Keratinocyte (primary cell): ENCODE measurements around the gene PRXL2A.

Experiments
- EZH2 ChIP-seq: IDR thresholded peaks from one replicate; pipeline ENCODE4 v1.6.1; 2012; ENCODE audit warnings: inconsistent platforms, mild to moderate bottlenecking, low read length, moderate library complexity
- TF ChIP-seq, protein P1 (sequence below), 3 experiments: IDR thresholded peaks in 1 of 3; conservative IDR thresholded peaks in 1 of 3; optimal IDR thresholded peaks in 1 of 3; 2 replicates in 2 of 3; 3 replicates in 1 of 3; pipeline versions ENCODE3 to v1.5.1; 2011; ENCODE audit warnings: low read length in 3 of 3, mild to moderate bottlenecking in 3 of 3, moderate library complexity in 2 of 3, control low read depth in 1 of 3, inconsistent platforms in 1 of 3; ENCODE audit not compliant: insufficient read depth in 2 of 3; ENCODE audit errors: extremely low read depth in 1 of 3

DNA sequence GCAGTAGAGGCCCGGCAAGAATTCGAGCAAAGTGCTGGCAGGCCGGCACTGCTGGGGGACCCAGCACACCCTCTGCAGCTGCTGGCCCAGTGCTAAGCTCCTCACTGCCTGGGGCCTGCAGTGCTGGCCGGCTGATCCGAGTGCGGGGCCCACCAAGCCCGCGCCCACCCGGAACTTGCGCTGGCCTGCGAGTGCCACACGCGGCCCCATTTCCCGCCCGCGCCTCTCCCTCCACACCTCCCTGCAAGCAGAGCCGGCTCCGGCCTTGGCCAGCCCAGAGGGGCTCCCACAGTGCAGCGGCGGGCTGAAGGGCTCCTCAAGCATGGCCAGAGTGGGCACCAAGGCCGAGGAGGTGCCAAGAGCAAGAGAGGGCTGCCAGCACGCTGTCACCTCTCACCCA is 48.7 kb upstream of the PRXL2A start:
- no peak for TF ChIP-seq EZH2
- TF ChIP-seq, protein P1, sequence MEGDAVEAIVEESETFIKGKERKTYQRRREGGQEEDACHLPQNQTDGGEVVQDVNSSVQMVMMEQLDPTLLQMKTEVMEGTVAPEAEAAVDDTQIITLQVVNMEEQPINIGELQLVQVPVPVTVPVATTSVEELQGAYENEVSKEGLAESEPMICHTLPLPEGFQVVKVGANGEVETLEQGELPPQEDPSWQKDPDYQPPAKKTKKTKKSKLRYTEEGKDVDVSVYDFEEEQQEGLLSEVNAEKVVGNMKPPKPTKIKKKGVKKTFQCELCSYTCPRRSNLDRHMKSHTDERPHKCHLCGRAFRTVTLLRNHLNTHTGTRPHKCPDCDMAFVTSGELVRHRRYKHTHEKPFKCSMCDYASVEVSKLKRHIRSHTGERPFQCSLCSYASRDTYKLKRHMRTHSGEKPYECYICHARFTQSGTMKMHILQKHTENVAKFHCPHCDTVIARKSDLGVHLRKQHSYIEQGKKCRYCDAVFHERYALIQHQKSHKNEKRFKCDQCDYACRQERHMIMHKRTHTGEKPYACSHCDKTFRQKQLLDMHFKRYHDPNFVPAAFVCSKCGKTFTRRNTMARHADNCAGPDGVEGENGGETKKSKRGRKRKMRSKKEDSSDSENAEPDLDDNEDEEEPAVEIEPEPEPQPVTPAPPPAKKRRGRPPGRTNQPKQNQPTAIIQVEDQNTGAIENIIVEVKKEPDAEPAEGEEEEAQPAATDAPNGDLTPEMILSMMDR (optimal IDR thresholded peaks at IDR 0.05 in 1 of 3, IDR thresholded peaks at IDR 0.05 in 1 of 3, conservative IDR thresholded peaks at IDR 0.05 in 1 of 3; ENCODE audit: extremely low read depth in 1 of 3, insufficient read depth in 2 of 3, low read length in 3 of 3): no peak
